Measurements from ENCODE around the gene SHROOM2. TPM values are rescaled to one million over a fixed set of nuclear protein-coding genes. Genes with fewer than 3 reads are reported as not detected.

The SHROOM2 gene
- total RNA-seq: not detected

GRCh38 chrX:9785944-9786797 lies at the start of gene SHROOM2:
Gene SHROOM2, plus strand, starts transcription at chrX:9786429. Its CDS starts 117 bp downstream, at chrX:9786546.
- ATAC-seq (no peak), DNase-seq (peak; percentile 10)
- CTCF ChIA-PET: interaction anchor here (0.5 kb wide), 1 partner anchor 360 kb away, joined by 3 read pairs; no protein-coding TSS in a partner anchor
- Mint-ChIP-seq H3K27me3 (peaks cover 33% of the 10 kb centered on the region), H3K4me1 (no peaks in the 10 kb centered on the region), H3K27ac (no peak within 1 kb of the TSS), H3K36me3 (ENCODE audit: low read depth) (no peaks in the 10 kb centered on the region), H3K4me3 (no peak within 1 kb of the TSS), H3K9me3 (ENCODE audit: low read depth) (no peaks in the 10 kb centered on the region)
- intact Hi-C loops (cut with DNase I, micrococcal nuclease): no loop called here
- POLR2A ChIA-PET: no interaction called here

DNA sequence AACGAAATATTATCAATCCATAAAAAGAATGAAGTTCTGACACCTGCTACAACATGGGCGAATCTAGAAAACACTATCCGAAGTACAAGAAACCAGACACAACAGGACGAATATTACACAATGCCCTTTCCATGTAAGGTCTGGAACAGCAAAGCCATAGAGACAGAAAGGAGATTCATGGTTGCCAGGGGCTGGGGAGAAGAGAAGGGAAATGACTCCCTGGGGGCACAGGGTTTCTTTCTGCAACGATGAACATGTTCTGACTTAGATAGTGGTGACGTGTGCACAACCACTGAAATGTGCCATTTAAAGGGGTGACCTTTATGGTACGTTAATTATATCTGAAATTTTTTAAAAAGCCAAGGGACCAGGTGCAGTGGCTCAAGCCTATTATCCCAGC lies 48.9 kb upstream of the SHROOM2 start:
- no peak for ATAC-seq
- CTCF ChIA-PET: no interaction called here
- no peaks in the 10 kb centered on the region for H3K9me3 Mint-ChIP-seq (ENCODE audit: low read depth)

GRCh38 chrX:9738151-9738550 lies 48.1 kb upstream of the SHROOM2 start:
- Mint-ChIP-seq H3K9me3 (ENCODE audit: low read depth) (no peaks in the 10 kb centered on the region), H3K27ac (no peak overlapping the region), H3K4me3 (no peak overlapping the region), H3K27me3 (peaks cover 9% of the 10 kb centered on the region), H3K4me1 (no peaks in the 10 kb centered on the region), H3K36me3 (ENCODE audit: low read depth) (no peaks in the 10 kb centered on the region)
- ChIA-PET CTCF (no interaction called here), POLR2A (no interaction called here)
- intact Hi-C loops (cut with DNase I, micrococcal nuclease): no loop called here
- ATAC-seq (no peak), DNase-seq (no peak)

More for the DNA sequence above, 48.9 kb upstream of the SHROOM2 start:
- no peak for DNase-seq
- Mint-ChIP-seq H3K27me3 (peaks cover 9% of the 10 kb centered on the region), H3K27ac (no peak overlapping the region), H3K4me1 (no peaks in the 10 kb centered on the region), H3K36me3 (ENCODE audit: low read depth) (no peaks in the 10 kb centered on the region), H3K4me3 (no peak overlapping the region)
- intact Hi-C loops (cut with DNase I, micrococcal nuclease): no loop called here
- POLR2A ChIA-PET: no interaction called here

GRCh38 chrX:9739130-9739529 lies 47.1 kb upstream of the SHROOM2 start:
- Mint-ChIP-seq H3K4me3 (no peak overlapping the region), H3K27ac (no peak overlapping the region), H3K4me1 (no peaks in the 10 kb centered on the region), H3K9me3 (ENCODE audit: low read depth) (no peaks in the 10 kb centered on the region), H3K36me3 (ENCODE audit: low read depth) (no peaks in the 10 kb centered on the region), H3K27me3 (peaks cover 9% of the 10 kb centered on the region)
- CTCF ChIA-PET: no interaction called here
- intact Hi-C loops (cut with DNase I, micrococcal nuclease): no loop called here
- POLR2A ChIA-PET: no interaction called here
- no peak for ATAC-seq
- DNase-seq: no peak

DNA sequence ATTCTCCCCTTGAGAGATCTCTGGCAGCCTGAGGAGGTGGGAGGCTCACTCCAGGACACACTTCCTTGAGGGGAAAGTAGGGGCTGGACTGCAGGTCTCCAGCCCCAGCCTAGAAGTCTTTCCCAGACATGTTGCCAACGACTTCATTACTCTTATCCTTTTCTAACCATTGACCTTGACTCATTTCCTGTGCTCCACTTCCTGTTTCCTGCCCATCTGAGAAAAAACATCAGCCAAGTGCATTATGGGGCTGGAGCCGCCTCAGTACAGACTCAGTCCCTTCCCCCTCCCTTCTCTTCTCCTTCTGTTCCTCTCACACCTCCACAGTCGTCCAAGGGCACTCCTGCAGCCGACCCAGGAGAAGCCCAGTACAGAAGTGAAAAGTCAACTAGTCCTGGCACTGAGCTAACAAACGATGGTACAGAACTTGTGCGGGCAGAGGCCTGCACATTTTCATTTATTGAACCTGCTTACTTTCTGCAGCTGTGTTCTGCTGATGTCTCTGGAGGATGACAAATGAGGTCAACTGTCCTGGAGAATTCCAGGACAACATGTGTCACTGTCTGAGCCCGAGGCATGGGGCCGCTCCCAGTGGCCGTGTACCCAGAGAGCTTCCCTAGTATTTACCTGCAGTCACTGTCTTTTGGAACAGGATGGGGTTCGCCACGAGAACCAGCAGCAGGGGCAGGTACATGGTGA lies 40.7 kb upstream of the SHROOM2 start:
- ChIA-PET POLR2A (no interaction called here), CTCF (no interaction called here)
- intact Hi-C loops (cut with DNase I, micrococcal nuclease): no loop called here
- peaks cover 6% of the 10 kb centered on the region for H3K36me3 Mint-ChIP-seq (ENCODE audit: low read depth)
- peaks cover 10% of the 10 kb centered on the region for H3K4me1 Mint-ChIP-seq
- peak; percentile 10 for DNase-seq
- H3K27ac Mint-ChIP-seq: peak overlapping the region; percentile 81
- peaks cover 3% of the 10 kb centered on the region for H3K27me3 Mint-ChIP-seq
- no peak overlapping the region for H3K4me3 Mint-ChIP-seq
- peak; percentile 42 for ATAC-seq
- peaks cover 4% of the 10 kb centered on the region for H3K9me3 Mint-ChIP-seq (ENCODE audit: low read depth)

- ChIA-PET CTCF (no interaction called here), POLR2A (no interaction called here)
- intact Hi-C loops (cut with DNase I, micrococcal nuclease): no loop called here
- peaks cover 3% of the 10 kb centered on the region for H3K27me3 Mint-ChIP-seq
- ATAC-seq (no peak), DNase-seq (no peak)
- H3K9me3 Mint-ChIP-seq (ENCODE audit: low read depth): peaks cover 4% of the 10 kb centered on the region
- no peak overlapping the region for H3K27ac Mint-ChIP-seq
- no peak overlapping the region for H3K4me3 Mint-ChIP-seq
- peaks cover 10% of the 10 kb centered on the region for H3K4me1 Mint-ChIP-seq
- H3K36me3 Mint-ChIP-seq (ENCODE audit: low read depth): peaks cover 6% of the 10 kb centered on the region
Measured at GRCh38 chrX:9746148-9746888, 39.9 kb upstream of the SHROOM2 start.

GRCh38 chrX:9747644-9748043 lies 38.6 kb upstream of the SHROOM2 start:
- POLR2A ChIA-PET: no interaction called here
- DNase-seq: no peak
- Mint-ChIP-seq H3K9me3 (ENCODE audit: low read depth) (peaks cover 4% of the 10 kb centered on the region), H3K27me3 (peaks cover 3% of the 10 kb centered on the region), H3K27ac (no peak overlapping the region), H3K4me1 (peaks cover 10% of the 10 kb centered on the region), H3K4me3 (no peak overlapping the region), H3K36me3 (ENCODE audit: low read depth) (peaks cover 6% of the 10 kb centered on the region)
- CTCF ChIA-PET: no interaction called here
- no peak for ATAC-seq
- intact Hi-C loops (cut with DNase I, micrococcal nuclease): no loop called here

- H3K27ac Mint-ChIP-seq: no peak overlapping the region
- H3K4me1 Mint-ChIP-seq: peaks cover 10% of the 10 kb centered on the region
- peaks cover 4% of the 10 kb centered on the region for H3K9me3 Mint-ChIP-seq (ENCODE audit: low read depth)
- intact Hi-C loops (cut with DNase I, micrococcal nuclease): no loop called here
- H3K27me3 Mint-ChIP-seq: peaks cover 3% of the 10 kb centered on the region
- peaks cover 6% of the 10 kb centered on the region for H3K36me3 Mint-ChIP-seq (ENCODE audit: low read depth)
- ChIA-PET POLR2A (no interaction called here), CTCF (no interaction called here)
- H3K4me3 Mint-ChIP-seq: no peak overlapping the region
- DNase-seq (no peak), ATAC-seq (no peak)
Measured at GRCh38 chrX:9749146-9749692, 37.0 kb upstream of the SHROOM2 start.

DNA sequence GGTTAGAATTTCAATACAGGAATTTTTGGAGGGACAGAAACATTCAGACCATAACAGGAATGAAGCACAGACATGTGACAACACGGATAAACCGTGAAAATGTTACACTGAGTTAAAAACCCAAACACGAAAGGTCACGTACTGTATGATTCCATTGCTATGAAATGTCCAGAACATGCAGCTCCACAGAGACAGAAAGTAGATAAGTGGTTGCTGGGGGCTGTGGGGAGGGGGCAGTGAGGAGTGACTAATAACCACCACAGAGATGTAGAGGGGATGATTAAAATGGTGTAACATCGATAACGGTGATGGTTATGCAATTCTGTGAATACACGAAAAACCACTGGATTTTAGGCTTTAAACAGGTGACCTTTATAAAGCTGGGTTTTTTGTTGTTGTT lies 28.9 kb upstream of the SHROOM2 start:
- H3K4me3 Mint-ChIP-seq: no peak overlapping the region
- POLR2A ChIA-PET: no interaction called here
- intact Hi-C loops (cut with DNase I, micrococcal nuclease): no loop called here
- CTCF ChIA-PET: no interaction called here
- H3K9me3 Mint-ChIP-seq (ENCODE audit: low read depth): peaks cover 2% of the 10 kb centered on the region
- H3K36me3 Mint-ChIP-seq (ENCODE audit: low read depth): no peaks in the 10 kb centered on the region
- no peak overlapping the region for H3K27ac Mint-ChIP-seq
- no peaks in the 10 kb centered on the region for H3K4me1 Mint-ChIP-seq
- no peak for ATAC-seq
- DNase-seq: no peak
- no peaks in the 10 kb centered on the region for H3K27me3 Mint-ChIP-seq

- ChIA-PET POLR2A (no interaction called here), CTCF (no interaction called here)
- H3K9me3 Mint-ChIP-seq (ENCODE audit: low read depth): peaks cover 2% of the 10 kb centered on the region
- ATAC-seq: no peak
- H3K27me3 Mint-ChIP-seq: no peaks in the 10 kb centered on the region
- intact Hi-C loops (cut with DNase I, micrococcal nuclease): no loop called here
- H3K4me3 Mint-ChIP-seq: no peak overlapping the region
- H3K36me3 Mint-ChIP-seq (ENCODE audit: low read depth): no peaks in the 10 kb centered on the region
- no peak for DNase-seq
- no peaks in the 10 kb centered on the region for H3K4me1 Mint-ChIP-seq
- no peak overlapping the region for H3K27ac Mint-ChIP-seq
Measured at GRCh38 chrX:9758021-9758638, 28.1 kb upstream of the SHROOM2 start.

GRCh38 chrX:9759337-9759736 lies 26.9 kb upstream of the SHROOM2 start:
- Mint-ChIP-seq H3K4me3 (no peak overlapping the region), H3K27ac (no peak overlapping the region), H3K36me3 (ENCODE audit: low read depth) (no peaks in the 10 kb centered on the region), H3K4me1 (no peaks in the 10 kb centered on the region), H3K9me3 (ENCODE audit: low read depth) (peaks cover 2% of the 10 kb centered on the region), H3K27me3 (peaks cover 4% of the 10 kb centered on the region)
- DNase-seq (no peak), ATAC-seq (no peak)
- intact Hi-C loops (cut with DNase I, micrococcal nuclease): no loop called here
- ChIA-PET CTCF (interaction anchor here (0.7 kb wide), 1 partner anchor 712 kb away, joined by 4 read pairs; no protein-coding TSS in a partner anchor), POLR2A (no interaction called here)

All from activated CD4-positive, alpha-beta T cell treated with anti-CD3 and anti-CD28 coated beads for 36 hours (primary cell).